ENCODE results near the gene SLC29A3. TPM values are rescaled to one million over a fixed set of nuclear protein-coding genes. Genes with fewer than 3 reads are reported as not detected.

The SLC29A3 gene
- polyA plus RNA-seq, 1 donor (not counting 4 experiments of a cell fraction or from before 2014, with no cell fraction given) = 0.52 TPM

DNA sequence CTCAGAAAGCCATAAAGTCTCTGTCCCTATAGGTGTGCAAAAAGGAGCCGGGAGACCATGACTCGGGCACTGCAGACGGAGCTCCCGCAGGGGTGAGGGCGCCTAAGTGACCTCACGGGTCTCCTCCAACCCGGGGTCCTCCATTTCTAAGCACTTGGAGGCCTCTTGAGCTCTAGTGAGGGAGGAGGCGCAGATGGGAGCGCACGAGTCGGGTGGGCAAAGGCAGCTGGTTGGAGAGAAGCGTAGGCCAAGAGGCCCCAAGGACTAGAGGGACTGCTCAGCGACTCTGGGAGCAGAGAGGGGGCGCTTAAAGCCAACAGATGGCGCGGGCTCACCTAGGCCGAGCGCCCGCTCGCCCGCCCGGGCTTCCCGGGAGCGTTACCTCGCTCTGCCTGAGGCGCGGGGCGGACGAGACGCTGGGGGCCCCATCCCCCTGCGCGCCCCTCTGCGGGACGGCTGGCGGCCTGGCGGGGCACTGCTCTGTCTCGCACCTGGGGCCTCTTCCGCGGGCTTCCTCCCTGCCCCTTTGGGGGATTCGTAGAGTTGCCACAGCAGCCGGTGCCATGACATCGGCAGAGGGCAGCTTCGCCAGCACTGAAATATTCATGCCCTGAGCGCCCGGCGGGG is 77.1 kb downstream of the SLC29A3 start:
- DNase-seq (ENCODE audit: low read depth, low spot score) = no peak
- no peaks in the 10 kb centered on the region for H3K9me1 ChIP-seq (ENCODE audit: control insufficient read depth, extremely low read depth, insufficient read depth, low read length)
- dilution Hi-C loops (cut with MboI; ENCODE audit: extremely low pct_ligation_motif_present, low sequenced_read_pairs) = no loop called here
- TF ChIP-seq, protein P1, sequence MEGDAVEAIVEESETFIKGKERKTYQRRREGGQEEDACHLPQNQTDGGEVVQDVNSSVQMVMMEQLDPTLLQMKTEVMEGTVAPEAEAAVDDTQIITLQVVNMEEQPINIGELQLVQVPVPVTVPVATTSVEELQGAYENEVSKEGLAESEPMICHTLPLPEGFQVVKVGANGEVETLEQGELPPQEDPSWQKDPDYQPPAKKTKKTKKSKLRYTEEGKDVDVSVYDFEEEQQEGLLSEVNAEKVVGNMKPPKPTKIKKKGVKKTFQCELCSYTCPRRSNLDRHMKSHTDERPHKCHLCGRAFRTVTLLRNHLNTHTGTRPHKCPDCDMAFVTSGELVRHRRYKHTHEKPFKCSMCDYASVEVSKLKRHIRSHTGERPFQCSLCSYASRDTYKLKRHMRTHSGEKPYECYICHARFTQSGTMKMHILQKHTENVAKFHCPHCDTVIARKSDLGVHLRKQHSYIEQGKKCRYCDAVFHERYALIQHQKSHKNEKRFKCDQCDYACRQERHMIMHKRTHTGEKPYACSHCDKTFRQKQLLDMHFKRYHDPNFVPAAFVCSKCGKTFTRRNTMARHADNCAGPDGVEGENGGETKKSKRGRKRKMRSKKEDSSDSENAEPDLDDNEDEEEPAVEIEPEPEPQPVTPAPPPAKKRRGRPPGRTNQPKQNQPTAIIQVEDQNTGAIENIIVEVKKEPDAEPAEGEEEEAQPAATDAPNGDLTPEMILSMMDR (optimal IDR thresholded peaks at IDR 0.05 in 1 of 3, IDR thresholded peaks at IDR 0.05 in 1 of 3, conservative IDR thresholded peaks at IDR 0.05 in 1 of 3; ENCODE audit: extremely low read depth in 1 of 3, insufficient read depth in 2 of 3, low read length in 3 of 3) = peak in 1 of 3 experiments; percentile 25
- TF ChIP-seq EZH2 (IDR thresholded peaks at IDR 0.05; ENCODE audit: low read length) = peak; percentile 96
- H3K27me3 ChIP-seq (ENCODE audit: control insufficient read depth, extremely low read depth, insufficient read depth, low read length) = peaks cover 71% of the 10 kb centered on the region
- no peaks in the 10 kb centered on the region for H4K20me1 ChIP-seq (ENCODE audit: control insufficient read depth, extremely low read depth, insufficient read depth, low read length)
- no peaks in the 10 kb centered on the region for H3K36me3 ChIP-seq (ENCODE audit: control insufficient read depth in 2 of 2, extremely low read depth in 1 of 2, insufficient read depth in 2 of 2, low read length in 2 of 2)
- H3K4me3 ChIP-seq (ENCODE audit: control insufficient read depth in 2 of 3, extremely low read depth in 1 of 3, insufficient read depth in 2 of 3, low read depth in 1 of 3, low read length in 3 of 3) = no peak overlapping the region
- no peak overlapping the region for H3K9ac ChIP-seq (ENCODE audit: control insufficient read depth, extremely low read depth, insufficient read depth, low read length)
- no peak overlapping the region for H2AFZ ChIP-seq (ENCODE audit: control insufficient read depth, low read length)
- no peak overlapping the region for H3K4me2 ChIP-seq (ENCODE audit: control insufficient read depth, extremely low read depth, insufficient read depth, low read depth, low read length)
- H3K9me3 ChIP-seq (ENCODE audit: control insufficient read depth, low read depth, low read length) = no peaks in the 10 kb centered on the region
- no peak for FAIRE-seq
- no peaks in the 10 kb centered on the region for H3K4me1 ChIP-seq (ENCODE audit: control insufficient read depth, extremely low read depth, insufficient read depth, low read length)
- H3K27ac ChIP-seq (ENCODE audit: control insufficient read depth, insufficient read depth, low read length) = no peak overlapping the region
- H3K79me2 ChIP-seq (ENCODE audit: control insufficient read depth, insufficient read depth, low read length) = no peaks in the 10 kb centered on the region

DNA sequence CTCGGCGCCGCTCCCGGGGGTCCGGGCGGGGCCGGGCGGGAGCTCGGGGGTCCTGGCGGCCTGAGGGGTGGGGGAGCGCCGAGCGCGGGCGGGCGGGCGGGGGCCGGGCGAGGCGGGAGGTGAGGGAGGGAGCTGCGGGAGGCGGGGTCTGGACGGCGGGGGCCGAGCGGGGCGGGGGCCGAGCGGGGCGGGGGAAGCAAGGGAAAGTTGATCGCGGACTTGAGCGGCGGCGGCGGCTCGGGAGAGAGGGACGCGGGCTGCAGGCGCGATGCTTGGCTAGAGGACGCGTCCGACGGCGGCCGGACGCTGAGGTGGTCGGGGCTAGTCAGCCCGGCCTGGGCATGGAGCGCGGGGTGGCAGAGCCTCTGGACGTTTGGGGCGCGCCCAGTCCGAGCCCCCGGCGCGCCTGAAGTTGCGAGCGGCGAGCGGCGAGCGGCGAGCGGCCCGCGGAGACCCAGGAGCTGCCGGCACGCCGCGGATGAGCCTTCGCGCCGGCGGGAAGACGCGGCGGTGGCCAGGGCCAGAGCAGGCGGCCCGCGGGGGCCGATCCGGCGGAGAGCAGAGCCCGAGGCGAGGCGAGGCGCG is 77.7 kb downstream of the SLC29A3 start, which contains the start of gene CDH23:
CDH23 (plus strand) TSS at position 210 of the 585 bp plus-strand sequence. CDS start 42,912 bp downstream, outside the sequence.
- peaks cover 64% of the 10 kb centered on the region for H3K27me3 ChIP-seq (ENCODE audit: control insufficient read depth, extremely low read depth, insufficient read depth, low read length)
- peak within 1 kb of the TSS; percentile 42 for H3K4me2 ChIP-seq (ENCODE audit: control insufficient read depth, extremely low read depth, insufficient read depth, low read depth, low read length)
- no peak within 1 kb of the TSS for H2AFZ ChIP-seq (ENCODE audit: control insufficient read depth, low read length)
- H4K20me1 ChIP-seq (ENCODE audit: control insufficient read depth, extremely low read depth, insufficient read depth, low read length) = no peaks in the 10 kb centered on the region
- H3K27ac ChIP-seq (ENCODE audit: control insufficient read depth, insufficient read depth, low read length) = no peak within 1 kb of the TSS
- DNase-seq (ENCODE audit: low read depth, low spot score) (no peak), FAIRE-seq (no peak)
- H3K79me2 ChIP-seq (ENCODE audit: control insufficient read depth, insufficient read depth, low read length) = no peaks in the 10 kb centered on the region
- no peaks in the 10 kb centered on the region for H3K9me1 ChIP-seq (ENCODE audit: control insufficient read depth, extremely low read depth, insufficient read depth, low read length)
- dilution Hi-C loops (cut with MboI; ENCODE audit: extremely low pct_ligation_motif_present, low sequenced_read_pairs) = no loop called here
- no peaks in the 10 kb centered on the region for H3K4me1 ChIP-seq (ENCODE audit: control insufficient read depth, extremely low read depth, insufficient read depth, low read length)
- no peaks in the 10 kb centered on the region for H3K9me3 ChIP-seq (ENCODE audit: control insufficient read depth, low read depth, low read length)
- no peak within 1 kb of the TSS for H3K4me3 ChIP-seq (ENCODE audit: control insufficient read depth in 2 of 3, extremely low read depth in 1 of 3, insufficient read depth in 2 of 3, low read depth in 1 of 3, low read length in 3 of 3)
- TF ChIP-seq EZH2 (IDR thresholded peaks at IDR 0.05; ENCODE audit: low read length) = no peak
- TF ChIP-seq, protein P1 (optimal IDR thresholded peaks at IDR 0.05 in 1 of 3, IDR thresholded peaks at IDR 0.05 in 1 of 3, conservative IDR thresholded peaks at IDR 0.05 in 1 of 3; ENCODE audit: extremely low read depth in 1 of 3, insufficient read depth in 2 of 3, low read length in 3 of 3) = no peak
- no peak within 1 kb of the TSS for H3K9ac ChIP-seq (ENCODE audit: control insufficient read depth, extremely low read depth, insufficient read depth, low read length)
- no peaks in the 10 kb centered on the region for H3K36me3 ChIP-seq (ENCODE audit: control insufficient read depth in 2 of 2, extremely low read depth in 1 of 2, insufficient read depth in 2 of 2, low read length in 2 of 2)
